ENCODE measurements around the gene OR52E2.
A peak's percentile ranks its signal among the peaks of the same experiment; 100 is the strongest.
"Not testable (repeated sequence)": the region's sequence is repeated elsewhere in the genome, so short reads cannot be mapped to it uniquely, and the experiment has no call there.

OR52E2 gene

GRCh38 chr11:5059391-5059790 is at the start of gene OR52E2:
Gene OR52E2 (minus strand): TSS chr11:5059627. CDS start chr11:5059627, 0 bp downstream.
- DNase-seq (ENCODE audit: low read depth): no peak

GRCh38 chr11:5107285-5107684 is 47.9 kb upstream of the OR52E2 start:
- no peak for DNase-seq (ENCODE audit: low read depth)

GRCh38 chr11:5103066-5103465 is 43.6 kb upstream of the OR52E2 start:
- DNase-seq (ENCODE audit: low read depth): no peak

- no peak for DNase-seq (ENCODE audit: low read depth)
Measured at GRCh38 chr11:5102246-5102645, 42.8 kb upstream of the OR52E2 start.

- DNase-seq (ENCODE audit: low read depth): no peak
Measured at GRCh38 chr11:5096011-5096410, 36.6 kb upstream of the OR52E2 start.

- DNase-seq (ENCODE audit: low read depth): peak; percentile 23
Measured at GRCh38 chr11:5092821-5093585, 33.6 kb upstream of the OR52E2 start.

- no peak for DNase-seq (ENCODE audit: low read depth)
Measured at GRCh38 chr11:5090668-5091067, 31.2 kb upstream of the OR52E2 start.

GRCh38 chr11:5088556-5088955 is 29.1 kb upstream of the OR52E2 start:
- DNase-seq (ENCODE audit: low read depth): no peak

GRCh38 chr11:5083602-5084001 is 24.2 kb upstream of the OR52E2 start:
- DNase-seq (ENCODE audit: low read depth): no peak

- DNase-seq (ENCODE audit: low read depth): no peak
Measured at GRCh38 chr11:5081405-5081804, 22.0 kb upstream of the OR52E2 start.

GRCh38 chr11:5071799-5072198 is 12.4 kb upstream of the OR52E2 start:
- DNase-seq (ENCODE audit: low read depth): no peak

- no peak for DNase-seq (ENCODE audit: low read depth)
Measured at GRCh38 chr11:5069272-5069671, 9.8 kb upstream of the OR52E2 start, which contains the start of gene OR52E1. Gene OR52E1 (plus strand): TSS chr11:5069572.

- DNase-seq (ENCODE audit: low read depth): no peak
Measured at GRCh38 chr11:5065027-5065426, 5.6 kb upstream of the OR52E2 start.

GRCh38 chr11:5058679-5059078 is 748 bp downstream of the OR52E2 start:
- DNase-seq (ENCODE audit: low read depth): not testable (repeated sequence)

GRCh38 chr11:5046754-5047330 is 12.6 kb downstream of the OR52E2 start:
- no peak for DNase-seq (ENCODE audit: low read depth)

GRCh38 chr11:5046226-5046625 is 13.2 kb downstream of the OR52E2 start, which contains the start of gene OR52J3:
Gene OR52J3 (plus strand): TSS chr11:5046526. CDS start chr11:5046526, 0 bp downstream.
- DNase-seq (ENCODE audit: low read depth): no peak

GRCh38 chr11:5043380-5043779 is 16.0 kb downstream of the OR52E2 start:
- peak; percentile 37 for DNase-seq (ENCODE audit: low read depth)

- DNase-seq (ENCODE audit: low read depth): peak; percentile 15
Measured at GRCh38 chr11:5042091-5042490, 17.3 kb downstream of the OR52E2 start.

GRCh38 chr11:5040876-5041275 is 18.6 kb downstream of the OR52E2 start:
- no peak for DNase-seq (ENCODE audit: low read depth)

GRCh38 chr11:5038341-5038740 is 21.1 kb downstream of the OR52E2 start:
- DNase-seq (ENCODE audit: low read depth): no peak

- no peak for DNase-seq (ENCODE audit: low read depth)
Measured at GRCh38 chr11:5037926-5038325, 21.5 kb downstream of the OR52E2 start.

- no peak for DNase-seq (ENCODE audit: low read depth)
Measured at GRCh38 chr11:5036669-5037068, 22.8 kb downstream of the OR52E2 start.

GRCh38 chr11:5021996-5022395 is 37.4 kb downstream of the OR52E2 start:
- DNase-seq (ENCODE audit: low read depth): no peak

GRCh38 chr11:5013012-5013411 is 46.4 kb downstream of the OR52E2 start:
- DNase-seq (ENCODE audit: low read depth): no peak
